ENCODE results near the gene DOC2A.
"Not testable (repeated sequence)": the region's sequence is repeated elsewhere in the genome, so short reads cannot be mapped to it uniquely, and the experiment has no call there.

The DOC2A gene

GRCh38 chr16:29973384-29974246, 37.2 kb downstream of the DOC2A start, which contains the start of gene TAOK2:
Gene TAOK2 (plus strand): TSS chr16:29973868. CDS start chr16:29977773, 3,905 bp downstream.
- peak; percentile 99 for DNase-seq (ENCODE audit: low read depth)

GRCh38 chr16:29972992-29973383, 37.8 kb downstream of the DOC2A start:
- DNase-seq (ENCODE audit: low read depth), result no peak

- DNase-seq (ENCODE audit: low read depth), result no peak
Measured at GRCh38 chr16:29972500-29972899, 38.3 kb downstream of the DOC2A start.

GRCh38 chr16:29971304-29971703, 39.5 kb downstream of the DOC2A start:
- no peak for DNase-seq (ENCODE audit: low read depth)

GRCh38 chr16:29968205-29968604, 42.6 kb downstream of the DOC2A start:
- no peak for DNase-seq (ENCODE audit: low read depth)

GRCh38 chr16:29963021-29963743, 47.6 kb downstream of the DOC2A start:
- no peak for DNase-seq (ENCODE audit: low read depth)

GRCh38 chr16:29962344-29962994, 48.4 kb downstream of the DOC2A start:
- peak; percentile 56 for DNase-seq (ENCODE audit: low read depth)

GRCh38 chr16:29961479-29962343, 49.1 kb downstream of the DOC2A start, which contains the start of gene TMEM219:
Gene TMEM219 (plus strand): TSS chr16:29962079. CDS start chr16:29963144, 1,065 bp downstream.
- peak; percentile 78 for DNase-seq (ENCODE audit: low read depth)

- no peak for DNase-seq (ENCODE audit: low read depth)
Measured at GRCh38 chr16:29961127-29961478, 49.7 kb downstream of the DOC2A start.

- not testable (repeated sequence) for DNase-seq (ENCODE audit: low read depth)
Measured at GRCh38 chr16:29959821-29960220, 51.0 kb downstream of the DOC2A start.

- DNase-seq (ENCODE audit: low read depth), result no peak
Measured at GRCh38 chr16:29959293-29959692, 51.5 kb downstream of the DOC2A start.

GRCh38 chr16:29958756-29959155, 52.1 kb downstream of the DOC2A start:
- no peak for DNase-seq (ENCODE audit: low read depth)

Measured in iris pigment epithelial cell (primary cell).